CD14-positive monocyte (primary cell): ENCODE data around the gene RASSF7. TPM values are rescaled to one million over a fixed set of nuclear protein-coding genes. Genes with fewer than 3 reads are reported as not detected.

Experiments used
- DNase-seq, 3 donors: peaks; one replicate each; pipeline ENCODE4 v3.0.0-alpha.2; 2011 to 2022
- H2AFZ ChIP-seq: 2 replicates; pipeline ENCODE4 v1.6.0; 2012; ENCODE audit warnings: mild to moderate bottlenecking, low read depth, low read length, inconsistent platforms; ENCODE audit not compliant: insufficient read depth, poor library complexity, severe bottlenecking
- H3K27ac ChIP-seq, 2 donors: 1 replicate in 1 of 2; 2 replicates in 1 of 2; pipeline ENCODE4 v1.5.1; 2012 to 2013; ENCODE audit warnings: low read length in 2 of 2, control low read depth in 1 of 2, inconsistent platforms in 1 of 2, low read depth in 1 of 2, mild to moderate bottlenecking in 1 of 2
- H3K27me3 ChIP-seq, 2 donors: one replicate each; pipeline versions ENCODE4 v1.6.0 to v1.6.1; 2011 to 2013; ENCODE audit warnings: low read length in 2 of 2; ENCODE audit not compliant: control insufficient read depth in 2 of 2, insufficient read depth in 2 of 2
- H3K36me3 ChIP-seq, 2 donors: replicated peaks in 1 of 2; 1 replicate in 1 of 2; 2 replicates in 1 of 2; pipeline versions ENCODE4 v1.5.1 to v1.6.1; 2012 to 2013; ENCODE audit warnings: low read length in 2 of 2, control low read depth in 1 of 2, inconsistent platforms in 1 of 2, mild to moderate bottlenecking in 1 of 2; ENCODE audit not compliant: insufficient read depth in 2 of 2, control insufficient read depth in 1 of 2
- H3K4me1 ChIP-seq, 2 donors: 1 replicate in 1 of 2; 2 replicates in 1 of 2; pipeline versions ENCODE4 v1.5.1 to v1.6.1; 2012 to 2013; ENCODE audit warnings: low read length in 2 of 2, control low read depth in 1 of 2, inconsistent platforms in 1 of 2, mild to moderate bottlenecking in 1 of 2, moderate library complexity in 1 of 2; ENCODE audit not compliant: insufficient read depth in 2 of 2, control insufficient read depth in 1 of 2
- H3K4me2 ChIP-seq: replicated peaks from 2 replicates; pipeline ENCODE3; 2012; ENCODE audit warnings: low read length, moderate library complexity, mild to moderate bottlenecking; ENCODE audit not compliant: poor library complexity, severe bottlenecking; ENCODE audit errors: extremely low read depth
- H3K4me3 ChIP-seq, 3 experiments: fragments of 200-600 bp in 1 of 3; sonication (generic) in 1 of 3; replicated peaks in 1 of 3; 1 replicate in 2 of 3; 2 replicates in 1 of 3; pipeline ENCODE4 v1.5.1; 2011 to 2013; ENCODE audit warnings: low read length in 3 of 3, mild to moderate bottlenecking in 3 of 3, control low read depth in 2 of 3, low read depth in 2 of 3, inconsistent platforms in 1 of 3, moderate library complexity in 1 of 3
- H3K79me2 ChIP-seq: 2 replicates; pipeline ENCODE4 v1.6.0; 2012; ENCODE audit warnings: mild to moderate bottlenecking, control low read depth, inconsistent platforms, low read length, moderate library complexity; ENCODE audit not compliant: insufficient read depth
- H3K9ac ChIP-seq: 2 replicates; pipeline ENCODE4 v1.6.0; 2017; ENCODE audit warnings: low read length, mild to moderate bottlenecking; ENCODE audit not compliant: insufficient read depth, poor library complexity, severe bottlenecking
- H3K9me3 ChIP-seq, 2 donors: replicated peaks in 1 of 2; 1 replicate in 1 of 2; 2 replicates in 1 of 2; pipeline versions ENCODE4 v1.5.1 to v1.6.1; 2012 to 2013; ENCODE audit warnings: low read length in 2 of 2, control low read depth in 1 of 2; ENCODE audit not compliant: control insufficient read depth in 1 of 2, insufficient read depth in 1 of 2
- H4K20me1 ChIP-seq: 2 replicates; pipeline ENCODE4 v1.6.0; 2012; ENCODE audit warnings: mild to moderate bottlenecking, low read length, control low read depth, moderate library complexity; ENCODE audit not compliant: insufficient read depth
- H3K27ac Mint-ChIP-seq, 7 donors: one replicate each; pipeline ENCODE4 v1.8.0; 2020; ENCODE audit warnings: mild to moderate bottlenecking in 7 of 7, mixed read lengths in 7 of 7, moderate library complexity in 6 of 7, inconsistent platforms in 2 of 7
- H3K27me3 Mint-ChIP-seq, 3 donors: one replicate each; pipeline ENCODE4 v1.8.0; 2021 to 2022; ENCODE audit warnings: low read depth in 3 of 3, mild to moderate bottlenecking in 3 of 3, mixed read lengths in 3 of 3, moderate library complexity in 3 of 3, inconsistent platforms in 1 of 3
- H3K36me3 Mint-ChIP-seq, 2 donors: one replicate each; pipeline ENCODE4 v1.8.0; 2020; ENCODE audit warnings: mixed read lengths in 2 of 2, inconsistent platforms in 1 of 2, mild to moderate bottlenecking in 1 of 2
- H3K4me1 Mint-ChIP-seq: one replicate; pipeline ENCODE4 v1.8.0; 2020; ENCODE audit warnings: mild to moderate bottlenecking, mixed read lengths
- H3K4me3 Mint-ChIP-seq, 2 donors: one replicate each; pipeline ENCODE4 v1.8.0; 2020; ENCODE audit warnings: mild to moderate bottlenecking in 2 of 2, mixed read lengths in 2 of 2, moderate library complexity in 1 of 2
- H3K9me3 Mint-ChIP-seq, 7 donors: one replicate each; pipeline ENCODE4 v1.8.0; 2020 to 2022; ENCODE audit warnings: mixed read lengths in 7 of 7, mild to moderate bottlenecking in 6 of 7, moderate library complexity in 6 of 7, inconsistent platforms in 2 of 7
- WGBS: methylation state at CpG from one replicate; pipeline ENCODE4 v1.1.5; 2013; ENCODE audit warnings: missing lambda C conversion rate; ENCODE audit not compliant: insufficient coverage; 5-methylcytosine and 5-hydroxymethylcytosine counted together
- intact Hi-C, 2 donors: fragments of 100-400 bp; cut with micrococcal nuclease; formaldehyde crosslinking; loops; one replicate each; pipeline versions ENCODE4 v1.15.0 to v1.15.1; 2023
- polyA plus RNA-seq, 3 donors: library from polyadenylated mRNA; depleted of rRNA in 1 of 3; unstranded in 2 of 3; stranded (reverse) in 1 of 3; fragments of 300-500 nt in 2 of 3; fragments of >200 nt in 1 of 3; fragmentation: Illumina TruSeq in 2 of 3; gene quantifications; 1 replicate in 2 of 3; 2 replicates in 1 of 3; pipeline ENCODE4 v1.2.3, GENCODE V29; 2012 to 2021
- TF ChIP-seq, protein P1 (sequence below): fragments of 200-600 bp; IDR thresholded peaks from one replicate; pipeline ENCODE4 v1.8.0; 2022; ENCODE audit warnings: antibody characterized with exemption, mild to moderate bottlenecking

RASSF7 gene
- polyA plus RNA-seq, 3 donors: 10.0 to 26.5 (median 12.4) TPM

- no peak for DNase-seq
These were observed 8.6 kb downstream of the RASSF7 start for GRCh38 chr11:569158-569885.

DNA sequence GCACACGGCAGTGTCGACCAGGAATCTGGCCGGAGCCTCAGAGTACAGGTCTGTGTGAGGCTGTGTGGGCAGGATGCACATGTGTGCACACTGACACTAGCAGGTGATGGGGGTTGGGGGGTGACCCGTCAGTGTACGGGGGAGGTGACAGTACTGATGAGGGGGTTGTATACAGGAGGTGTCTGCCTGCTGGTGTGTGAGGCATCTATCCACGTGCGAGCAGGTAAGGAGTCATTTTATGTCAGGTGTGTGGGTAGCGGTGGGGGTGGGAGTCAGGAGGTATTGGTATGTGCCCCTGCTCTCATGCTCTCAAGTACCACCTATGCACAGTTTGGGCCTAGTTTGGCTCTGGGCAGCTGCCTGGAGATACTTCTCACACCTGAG is 11.0 kb downstream of the RASSF7 start:
- Mint-ChIP-seq H3K27ac (no peak overlapping the region), H3K4me3 (peak overlapping the region in 1 of 2 donors; percentile 59), H3K36me3 (peaks cover 0 to 7% of the 10 kb centered on the region in 2 donors), H3K27me3 (peaks cover 37 to 71% (median 56%) of the 10 kb centered on the region in 3 donors), H3K9me3 (peaks cover 0 to 21% (median 5%) of the 10 kb centered on the region in 7 donors), H3K4me1 (peaks cover 13% of the 10 kb centered on the region)
- Histone ChIP-seq H2AFZ (no peak overlapping the region), H3K9ac (no peak overlapping the region), H3K27me3 (peaks cover 8 to 53% of the 10 kb centered on the region in 2 donors), H3K4me2 (no peak overlapping the region), H3K27ac (no peak overlapping the region), H3K79me2 (peaks cover under 1% of the 10 kb centered on the region), H3K9me3 (peaks cover 0 to 3% of the 10 kb centered on the region in 2 donors), H4K20me1 (peaks cover 1% of the 10 kb centered on the region), H3K4me1 (peaks cover 18 to 30% of the 10 kb centered on the region in 2 donors), H3K4me3 (no peak overlapping the region), H3K36me3 (no peaks in the 10 kb centered on the region)
- intact Hi-C loops: no loop called here
- 89% methylated on average over 8 of the region's 8 CpGs for WGBS
- no peak for DNase-seq
- TF ChIP-seq, protein P1, sequence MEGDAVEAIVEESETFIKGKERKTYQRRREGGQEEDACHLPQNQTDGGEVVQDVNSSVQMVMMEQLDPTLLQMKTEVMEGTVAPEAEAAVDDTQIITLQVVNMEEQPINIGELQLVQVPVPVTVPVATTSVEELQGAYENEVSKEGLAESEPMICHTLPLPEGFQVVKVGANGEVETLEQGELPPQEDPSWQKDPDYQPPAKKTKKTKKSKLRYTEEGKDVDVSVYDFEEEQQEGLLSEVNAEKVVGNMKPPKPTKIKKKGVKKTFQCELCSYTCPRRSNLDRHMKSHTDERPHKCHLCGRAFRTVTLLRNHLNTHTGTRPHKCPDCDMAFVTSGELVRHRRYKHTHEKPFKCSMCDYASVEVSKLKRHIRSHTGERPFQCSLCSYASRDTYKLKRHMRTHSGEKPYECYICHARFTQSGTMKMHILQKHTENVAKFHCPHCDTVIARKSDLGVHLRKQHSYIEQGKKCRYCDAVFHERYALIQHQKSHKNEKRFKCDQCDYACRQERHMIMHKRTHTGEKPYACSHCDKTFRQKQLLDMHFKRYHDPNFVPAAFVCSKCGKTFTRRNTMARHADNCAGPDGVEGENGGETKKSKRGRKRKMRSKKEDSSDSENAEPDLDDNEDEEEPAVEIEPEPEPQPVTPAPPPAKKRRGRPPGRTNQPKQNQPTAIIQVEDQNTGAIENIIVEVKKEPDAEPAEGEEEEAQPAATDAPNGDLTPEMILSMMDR: no peak

More at GRCh38 chr11:569158-569885, 8.6 kb downstream of the RASSF7 start:
- 45% methylated on average over 36 of the region's 36 CpGs for whole genome bisulfite sequencing
- Mint-ChIP-seq H3K27me3 (peaks cover 28 to 62% (median 55%) of the 10 kb centered on the region in 3 donors), H3K27ac (peak overlapping the region in 2 of 7 donors; percentile 41 to 72), H3K9me3 (peaks cover 0 to 13% (median 0%) of the 10 kb centered on the region in 7 donors), H3K4me3 (peak overlapping the region; percentile 79 to 85), H3K36me3 (peaks cover 2 to 3% of the 10 kb centered on the region in 2 donors), H3K4me1 (peaks cover 8% of the 10 kb centered on the region)
- H2AFZ ChIP-seq: peak overlapping the region; percentile 79
- intact Hi-C loops: no loop called here
- H3K4me1 ChIP-seq: peaks cover 9 to 19% of the 10 kb centered on the region in 2 donors
- no peaks in the 10 kb centered on the region for H3K36me3 ChIP-seq
- no peaks in the 10 kb centered on the region for H3K9me3 ChIP-seq
- H3K27me3 ChIP-seq: peaks cover 2 to 41% of the 10 kb centered on the region in 2 donors
- H3K4me3 ChIP-seq: peak overlapping the region; percentile 25 to 73 (median 31)
- H3K4me2 ChIP-seq: peak overlapping the region; percentile 89
- H3K27ac ChIP-seq: no peak overlapping the region
- peak overlapping the region; percentile 46 for H3K9ac ChIP-seq
- H4K20me1 ChIP-seq: no peaks in the 10 kb centered on the region
- TF ChIP-seq, protein P1: no peak
- H3K79me2 ChIP-seq: no peaks in the 10 kb centered on the region
